Activated B cell treated with CpG ODN at 0.5 μM for 24 hours (primary cell): ENCODE measurements around the gene LYG1. TPM values are rescaled to one million over a fixed set of nuclear protein-coding genes. Genes with fewer than 3 reads are reported as not detected.

Source experiments
- ATAC-seq: fragments of 200-7000 bp; cut with Tn5 transposase; one replicate; pipeline ENCODE4 v1.10.0; 2021; ENCODE audit warnings: low read depth, mild to moderate bottlenecking, moderate library complexity
- CTCF ChIA-PET: fragments of 350-600 bp; sonication (Branson Sonifier 250); formaldehyde crosslinking; loops from one replicate; lab custom pipeline; 2021; ENCODE audit warnings: antibody characterized with exemption; lab: Charles Lee
- POLR2A ChIA-PET: fragments of 350-600 bp; sonication (Branson Sonifier 250); formaldehyde crosslinking; loops from one replicate; lab custom pipeline; 2021; ENCODE audit warnings: antibody characterized with exemption; lab: Charles Lee
- DNase-seq: peaks from one replicate; pipeline ENCODE4 v3.0.0; 2022
- H3K27ac Mint-ChIP-seq: one replicate; pipeline ENCODE4 v1.8.0; 2020; ENCODE audit warnings: mixed read lengths
- H3K27me3 Mint-ChIP-seq: one replicate; pipeline ENCODE4 v1.8.0; 2021; ENCODE audit warnings: mixed read lengths
- H3K36me3 Mint-ChIP-seq: one replicate; pipeline ENCODE4 v1.8.0; 2021; ENCODE audit warnings: low read depth, mixed read lengths
- H3K4me1 Mint-ChIP-seq: one replicate; pipeline ENCODE4 v1.8.0; 2021; ENCODE audit warnings: mixed read lengths
- H3K4me3 Mint-ChIP-seq: one replicate; pipeline ENCODE4 v1.8.0; 2020; ENCODE audit warnings: mild to moderate bottlenecking, mixed read lengths
- H3K9me3 Mint-ChIP-seq: one replicate; pipeline ENCODE4 v1.8.0; 2020; ENCODE audit warnings: mixed read lengths
- CTCF ChIP-seq: fragments of 200-600 bp; IDR thresholded peaks from one replicate; pipeline ENCODE4 v1.8.0; 2022; ENCODE audit warnings: antibody characterized with exemption, mild to moderate bottlenecking
- intact Hi-C: fragments of 100-400 bp; cut with micrococcal nuclease; formaldehyde crosslinking; loops from one replicate; pipeline ENCODE4 v1.15.1; 2024
- total RNA-seq: library from RNA; stranded (reverse); gene quantifications from 2 replicates; pipeline ENCODE4 v1.2.3, GENCODE V29; 2022

LYG1 gene
- total RNA-seq, 1 donor from 2014 or later: 1.9 TPM

DNA sequence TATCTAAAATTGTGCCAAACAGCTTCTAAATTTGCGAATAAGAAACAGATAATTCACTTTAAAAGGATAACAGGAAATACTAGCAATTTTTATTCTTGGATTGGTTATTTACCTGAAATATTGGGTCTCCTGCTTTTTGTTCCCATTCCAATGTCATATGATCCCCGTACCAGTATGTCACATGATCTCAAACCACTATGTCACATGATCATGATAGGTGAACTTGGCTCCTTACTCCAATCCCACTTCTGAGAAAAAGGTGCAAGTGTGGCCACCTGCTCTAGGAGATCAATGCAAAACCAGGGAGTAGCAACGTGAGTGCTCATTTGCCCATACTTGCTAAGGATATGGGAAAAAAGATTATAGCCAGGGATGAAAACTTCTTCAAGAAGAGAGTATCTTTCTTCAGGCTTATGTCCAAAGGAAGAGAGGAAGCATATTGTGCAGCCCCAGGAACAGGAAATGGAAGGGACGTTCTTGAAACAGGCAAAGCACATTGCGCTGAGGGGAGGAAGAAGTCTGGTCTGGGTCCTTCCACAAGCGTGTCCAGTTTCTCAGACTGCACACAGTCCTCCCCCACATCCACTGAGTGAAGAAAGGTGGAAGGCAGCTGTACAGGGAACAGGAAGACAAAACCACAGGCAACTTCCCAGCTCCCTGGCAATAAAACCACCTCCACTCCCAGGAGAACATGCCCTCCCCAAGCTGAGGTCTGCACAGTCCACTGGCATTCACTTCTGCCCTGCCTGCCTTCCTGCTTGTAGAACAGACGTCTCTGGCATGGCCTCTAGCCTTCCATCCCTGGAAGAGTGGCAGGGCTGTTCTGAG is 45.3 kb downstream of the LYG1 start, which contains the start of gene LYG2:
TSS of gene LYG2 (minus strand) at position 176 of the 828 bp plus-strand sequence. CDS start 1,406 bp downstream, outside the sequence.
- ChIA-PET POLR2A (no interaction called here), CTCF (no interaction called here)
- Mint-ChIP-seq H3K4me3 (no peak within 1 kb of the TSS), H3K36me3 (no peaks in the 10 kb centered on the region), H3K27ac (no peak within 1 kb of the TSS), H3K4me1 (no peaks in the 10 kb centered on the region), H3K9me3 (no peaks in the 10 kb centered on the region), H3K27me3 (peaks cover 2% of the 10 kb centered on the region)
- intact Hi-C loops: no loop called here
- no peak for DNase-seq
- TF ChIP-seq CTCF: no peak
- ATAC-seq: no peak

- ChIA-PET CTCF (no interaction called here), POLR2A (no interaction called here)
- H3K27me3 Mint-ChIP-seq: no peaks in the 10 kb centered on the region
- no peak overlapping the region for H3K27ac Mint-ChIP-seq
- H3K4me3 Mint-ChIP-seq: no peak overlapping the region
- no peak for DNase-seq
- no peak for TF ChIP-seq CTCF
- H3K9me3 Mint-ChIP-seq: peaks cover 2% of the 10 kb centered on the region
- no peaks in the 10 kb centered on the region for H3K4me1 Mint-ChIP-seq
- ATAC-seq: no peak
- peaks cover 6% of the 10 kb centered on the region for H3K36me3 Mint-ChIP-seq
- intact Hi-C loops: no loop called here
Measured at GRCh38 chr2:99249951-99250350, 51.0 kb downstream of the LYG1 start.

GRCh38 chr2:99242151-99242550 is 58.8 kb downstream of the LYG1 start:
- H3K9me3 Mint-ChIP-seq: no peaks in the 10 kb centered on the region
- H3K27me3 Mint-ChIP-seq: no peaks in the 10 kb centered on the region
- ATAC-seq: no peak
- no peak for DNase-seq
- no peak overlapping the region for H3K4me3 Mint-ChIP-seq
- peaks cover 6% of the 10 kb centered on the region for H3K36me3 Mint-ChIP-seq
- POLR2A ChIA-PET: no interaction called here
- TF ChIP-seq CTCF: no peak
- CTCF ChIA-PET: no interaction called here
- no peaks in the 10 kb centered on the region for H3K4me1 Mint-ChIP-seq
- no peak overlapping the region for H3K27ac Mint-ChIP-seq
- intact Hi-C loops: no loop called here

GRCh38 chr2:99240431-99240830 is 60.6 kb downstream of the LYG1 start:
- POLR2A ChIA-PET: no interaction called here
- no peak overlapping the region for H3K27ac Mint-ChIP-seq
- H3K9me3 Mint-ChIP-seq: peaks cover 2% of the 10 kb centered on the region
- H3K36me3 Mint-ChIP-seq: no peaks in the 10 kb centered on the region
- H3K4me1 Mint-ChIP-seq: no peaks in the 10 kb centered on the region
- intact Hi-C loops: no loop called here
- DNase-seq (no peak), ATAC-seq (no peak)
- no peak for TF ChIP-seq CTCF
- no peak overlapping the region for H3K4me3 Mint-ChIP-seq
- H3K27me3 Mint-ChIP-seq: no peaks in the 10 kb centered on the region
- CTCF ChIA-PET: no interaction called here

DNA sequence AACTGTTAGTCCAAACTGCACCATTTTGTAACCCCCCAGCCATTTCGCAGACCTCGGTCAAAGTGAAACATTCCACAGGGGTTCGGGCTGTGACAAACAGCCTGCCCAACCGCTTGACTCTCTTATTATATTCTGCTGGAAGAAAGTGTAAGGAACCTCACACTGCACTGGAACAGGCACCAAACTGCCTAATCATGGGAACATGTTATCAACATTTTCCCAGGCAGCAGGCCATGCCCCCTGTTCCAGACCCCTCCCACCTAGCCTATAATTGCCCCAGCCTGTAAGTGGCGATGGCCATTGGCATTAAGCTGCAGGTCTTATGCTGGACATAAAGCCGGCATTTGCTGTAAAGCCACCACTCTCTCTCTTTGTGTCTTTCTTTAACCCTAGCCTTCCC is 62.4 kb downstream of the LYG1 start:
- Mint-ChIP-seq H3K4me1 (no peaks in the 10 kb centered on the region), H3K9me3 (peaks cover 4% of the 10 kb centered on the region), H3K36me3 (no peaks in the 10 kb centered on the region), H3K4me3 (no peak overlapping the region), H3K27me3 (no peaks in the 10 kb centered on the region), H3K27ac (no peak overlapping the region)
- ATAC-seq (no peak), DNase-seq (no peak)
- POLR2A ChIA-PET: no interaction called here
- no peak for TF ChIP-seq CTCF
- CTCF ChIA-PET: no interaction called here
- intact Hi-C loops: no loop called here

Other genes starting within 250 kb of the LYG1 start
- 0.69 and 1.2 TPM in 2 replicates for gene C2orf15, start 159.5 kb downstream of the LYG1 start, total RNA-seq
- 18.5 and 20.4 TPM in 2 replicates for gene TSGA10, start 146.3 kb downstream of the LYG1 start, total RNA-seq
- gene LIPT1, start 146.2 kb downstream of the LYG1 start, total RNA-seq: 15.1 and 18.1 TPM in 2 replicates
- 54.1 and 59.8 TPM in 2 replicates for gene MITD1, start 120.1 kb downstream of the LYG1 start, total RNA-seq
- 18.6 and 21.4 TPM in 2 replicates for gene MRPL30, start 120.0 kb downstream of the LYG1 start, total RNA-seq
- not detected in 2 replicates for gene LYG2, start 45.5 kb downstream of the LYG1 start, total RNA-seq
- 26.8 and 28.1 TPM in 2 replicates for gene TXNDC9, start 35.1 kb upstream of the LYG1 start, total RNA-seq
- gene EIF5B, start 36.2 kb upstream of the LYG1 start, total RNA-seq: 52.3 and 55.0 TPM in 2 replicates
- gene REV1, start 188.8 kb upstream of the LYG1 start, total RNA-seq: 44.5 and 52.1 TPM in 2 replicates